Small intestine (tissue), 7 donors: ENCODE data around the gene LIMCH1. TPM values are rescaled to one million over a fixed set of nuclear protein-coding genes. Genes with fewer than 3 reads are reported as not detected.
A peak's percentile ranks its signal among the peaks of the same experiment; 100 is the strongest.

Experiments
- DNase-seq, 2 donors: peaks; one replicate each; pipeline versions ENCODE4 v3.0.0 to v3.0.0-alpha.2; 2013
- FAIRE-seq: peaks from 2 replicates; lab custom pipeline; 2012; peaks lifted over from hg19 to GRCh38; lab: Jason Lieb, UNC
- H3K27ac ChIP-seq, 3 donors: one replicate each; pipeline ENCODE4 v1.5.1; 2013; ENCODE audit warnings: low read length in 2 of 3, mild to moderate bottlenecking in 2 of 3, control low read depth in 1 of 3, inconsistent platforms in 1 of 3, low read depth in 1 of 3, moderate library complexity in 1 of 3
- H3K27me3 ChIP-seq, 3 donors: one replicate each; pipeline ENCODE4 v1.6.1; 2013; ENCODE audit warnings: low read length in 3 of 3, inconsistent platforms in 1 of 3; ENCODE audit not compliant: control insufficient read depth in 3 of 3, insufficient read depth in 3 of 3
- H3K36me3 ChIP-seq, 3 donors: one replicate each; pipeline ENCODE4 v1.6.1; 2013; ENCODE audit warnings: low read length in 3 of 3, inconsistent platforms in 1 of 3, low read depth in 1 of 3, mild to moderate bottlenecking in 1 of 3, moderate library complexity in 1 of 3; ENCODE audit not compliant: control insufficient read depth in 3 of 3, insufficient read depth in 2 of 3
- H3K4me1 ChIP-seq, 3 donors: one replicate each; pipeline ENCODE4 v1.6.1; 2013; ENCODE audit warnings: low read length in 2 of 3, inconsistent platforms in 1 of 3, low read depth in 1 of 3, mild to moderate bottlenecking in 1 of 3, moderate library complexity in 1 of 3; ENCODE audit not compliant: control insufficient read depth in 3 of 3, insufficient read depth in 2 of 3
- H3K4me3 ChIP-seq, 3 donors: one replicate each; pipeline ENCODE4 v1.5.1; 2013; ENCODE audit warnings: low read length in 3 of 3, control low read depth in 1 of 3, inconsistent platforms in 1 of 3, low read depth in 1 of 3, mild to moderate bottlenecking in 1 of 3, moderate library complexity in 1 of 3
- H3K9me3 ChIP-seq, 2 donors: one replicate each; pipeline ENCODE4 v1.6.1; 2013; ENCODE audit warnings: low read depth in 1 of 2, low read length in 1 of 2; ENCODE audit not compliant: control insufficient read depth in 2 of 2, insufficient read depth in 1 of 2
- WGBS, 3 donors: extraction: QIAGEN DNeasy Blood & Tissue Kit; methylation state at CpG; one replicate each; pipeline ENCODE4 v1.1.7; 2013; 5-methylcytosine and 5-hydroxymethylcytosine counted together
- polyA plus RNA-seq, 4 donors: library from polyadenylated mRNA; stranded (reverse) in 3 of 4; unstranded in 1 of 4; fragments of 200-250 nt in 3 of 4; fragments of 120-200 nt in 1 of 4; gene quantifications; one replicate each; pipeline versions ENCODE4 v1.2.1 to v1.2.3, GENCODE V29; 2013
- donor health status: healthy with polysubstance abuse.
- donor health status: control.
- donor health status: control.
- donor health status: Bipolar disorder and iron deficiency.
- donor health status: healthy.

LIMCH1 gene
- polyA plus RNA-seq, 4 donors: 1.6 to 10.8 (median 4.1) TPM

DNA sequence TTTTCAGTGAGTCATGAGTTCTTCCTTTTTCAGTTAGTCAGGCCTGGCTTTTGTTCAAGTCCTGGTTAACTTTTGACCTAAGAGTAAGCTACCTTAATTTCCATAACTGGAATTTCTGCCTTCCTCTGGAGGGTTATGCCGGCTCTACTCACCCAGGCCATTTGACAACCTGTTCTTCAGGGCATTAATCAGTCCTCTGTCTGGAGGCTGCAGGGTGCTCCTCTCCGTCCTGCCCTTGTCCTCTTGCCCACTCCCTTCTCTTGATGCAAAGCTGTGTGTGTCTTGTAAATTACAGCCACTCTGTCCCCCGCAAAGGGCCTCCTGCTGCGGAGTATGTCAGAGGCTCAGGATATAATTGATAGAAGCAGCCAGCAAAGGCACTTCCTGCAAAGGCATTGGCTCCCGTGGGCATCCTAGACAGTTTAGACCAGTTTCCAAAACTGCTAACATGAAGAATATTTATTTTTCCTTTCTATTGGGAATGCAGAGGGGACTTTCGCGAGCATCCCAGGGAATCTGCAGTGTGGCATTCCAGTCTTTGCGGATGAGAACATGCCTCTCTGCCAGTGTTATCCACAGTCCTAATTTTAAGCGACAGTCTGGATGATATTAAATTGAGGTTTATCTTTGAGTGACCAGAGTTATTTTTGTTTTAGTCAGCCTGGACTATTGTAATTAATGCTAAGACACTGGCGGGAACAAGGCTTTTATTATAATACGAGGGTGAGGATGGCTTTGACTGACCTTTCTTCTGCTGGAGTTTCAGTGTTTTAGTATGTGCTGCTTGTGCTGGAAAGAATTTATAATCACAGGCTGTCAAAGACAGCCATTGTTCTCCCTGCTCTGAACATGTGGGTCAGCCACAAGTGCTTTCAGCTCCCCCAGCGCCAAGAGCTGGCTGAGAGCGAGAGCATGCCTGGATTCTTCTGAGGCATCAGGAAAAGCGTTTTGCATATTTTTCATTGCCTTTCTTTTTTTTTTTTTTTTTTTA lies 74.2 kb downstream of the LIMCH1 start:
- peak; percentile 15 to 24 for DNase-seq
- H3K4me3 ChIP-seq: no peak overlapping the region

GRCh38 chr4:41613386-41613785 lies 75.4 kb downstream of the LIMCH1 start:
- DNase-seq (no peak), FAIRE-seq (no peak)
- WGBS, 3 donors: 62 to 70% (median 64%) methylated on average over 15 of the region's 15 CpGs
- peaks cover 0 to 5% (median 2%) of the 10 kb centered on the region in 3 donors for H3K4me1 ChIP-seq
- peak overlapping the region in 1 of 3 donors; percentile 27 for H3K27ac ChIP-seq
- H3K9me3 ChIP-seq: no peaks in the 10 kb centered on the region
- H3K27me3 ChIP-seq: no peaks in the 10 kb centered on the region
- no peaks in the 10 kb centered on the region for H3K36me3 ChIP-seq
- peak overlapping the region in 1 of 3 donors; percentile 13 for H3K4me3 ChIP-seq

More for the DNA sequence above, 74.2 kb downstream of the LIMCH1 start:
- no peak overlapping the region for H3K27ac ChIP-seq
- H3K36me3 ChIP-seq: no peaks in the 10 kb centered on the region
- no peaks in the 10 kb centered on the region for H3K27me3 ChIP-seq
- no peak for FAIRE-seq
- whole genome bisulfite sequencing, 3 donors: 29 to 37% (median 36%) methylated on average over 14 of the region's 14 CpGs
- peaks cover 0 to 5% (median 2%) of the 10 kb centered on the region in 3 donors for H3K4me1 ChIP-seq
- no peaks in the 10 kb centered on the region for H3K9me3 ChIP-seq

DNA sequence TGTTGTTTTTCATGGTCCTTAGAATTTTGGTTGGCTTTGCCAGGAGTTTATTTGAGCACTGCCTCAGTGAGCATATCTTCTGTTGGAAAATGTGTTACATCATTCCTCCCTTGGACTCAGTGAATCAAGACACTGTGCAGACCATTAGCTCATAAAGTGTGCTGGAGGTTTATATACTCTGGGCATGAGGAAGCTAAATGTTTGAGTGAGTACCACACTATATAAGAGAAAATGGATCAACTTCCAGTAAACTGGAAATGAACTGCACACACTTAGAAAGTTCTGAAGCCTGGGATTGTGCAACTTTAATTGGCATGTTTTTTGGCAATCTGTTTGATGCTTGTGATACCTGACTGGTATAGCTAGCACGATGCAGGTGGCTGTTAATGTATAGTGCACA lies 75.9 kb downstream of the LIMCH1 start:
- no peaks in the 10 kb centered on the region for H3K27me3 ChIP-seq
- DNase-seq: no peak
- FAIRE-seq: no peak
- no peaks in the 10 kb centered on the region for H3K36me3 ChIP-seq
- H3K9me3 ChIP-seq: no peaks in the 10 kb centered on the region
- H3K4me1 ChIP-seq: peaks cover 0 to 5% (median 2%) of the 10 kb centered on the region in 3 donors
- peak overlapping the region in 1 of 3 donors; percentile 13 for H3K4me3 ChIP-seq
- whole genome bisulfite sequencing, 3 donors: 33 to 64% (median 63%) methylated on average over 1 of the region's 1 CpG
- H3K27ac ChIP-seq: no peak overlapping the region

GRCh38 chr4:41614519-41614918 lies 76.6 kb downstream of the LIMCH1 start:
- Histone ChIP-seq H3K4me1 (peaks cover 0 to 5% (median 2%) of the 10 kb centered on the region in 3 donors), H3K36me3 (peaks cover 0 to 4% (median 0%) of the 10 kb centered on the region in 3 donors), H3K9me3 (no peaks in the 10 kb centered on the region), H3K27me3 (no peaks in the 10 kb centered on the region), H3K27ac (no peak overlapping the region), H3K4me3 (no peak overlapping the region)
- FAIRE-seq: no peak
- 80 to 89% (median 89%) methylated on average over 2 of the region's 2 CpGs for WGBS, 3 donors
- no peak for DNase-seq

GRCh38 chr4:41619161-41619560 lies 81.2 kb downstream of the LIMCH1 start:
- 82 to 90% (median 89%) methylated on average over 16 of the region's 16 CpGs for WGBS, 3 donors
- DNase-seq (no peak), FAIRE-seq (no peak)
- H3K27ac ChIP-seq: no peak overlapping the region
- H3K4me3 ChIP-seq: no peak overlapping the region
- H3K36me3 ChIP-seq: peaks cover 0 to 7% (median 0%) of the 10 kb centered on the region in 3 donors
- H3K27me3 ChIP-seq: peaks cover 0 to 4% (median 0%) of the 10 kb centered on the region in 3 donors
- H3K9me3 ChIP-seq: no peaks in the 10 kb centered on the region
- H3K4me1 ChIP-seq: no peaks in the 10 kb centered on the region

GRCh38 chr4:41620594-41621256 lies 82.8 kb downstream of the LIMCH1 start:
- 82 to 88% (median 82%) methylated on average over 5 of the region's 5 CpGs for WGBS, 3 donors
- FAIRE-seq: no peak

GRCh38 chr4:41622787-41623186 lies 84.8 kb downstream of the LIMCH1 start:
- no peak overlapping the region for H3K4me3 ChIP-seq
- H3K9me3 ChIP-seq: no peaks in the 10 kb centered on the region
- no peak overlapping the region for H3K27ac ChIP-seq
- H3K4me1 ChIP-seq: no peaks in the 10 kb centered on the region
- no peak for DNase-seq
- WGBS, 3 donors: 80 to 89% (median 85%) methylated on average over 2 of the region's 2 CpGs
- H3K27me3 ChIP-seq: peaks cover 0 to 6% (median 0%) of the 10 kb centered on the region in 3 donors
- no peak for FAIRE-seq
- H3K36me3 ChIP-seq: peaks cover 0 to 7% (median 0%) of the 10 kb centered on the region in 3 donors

More at GRCh38 chr4:41620594-41621256, 82.8 kb downstream of the LIMCH1 start:
- DNase-seq: no peak
- H3K4me1 ChIP-seq: no peaks in the 10 kb centered on the region
- H3K9me3 ChIP-seq: no peaks in the 10 kb centered on the region
- H3K27me3 ChIP-seq: peaks cover 0 to 4% (median 0%) of the 10 kb centered on the region in 3 donors
- H3K36me3 ChIP-seq: peaks cover 0 to 7% (median 0%) of the 10 kb centered on the region in 3 donors
- H3K27ac ChIP-seq: no peak overlapping the region
- no peak overlapping the region for H3K4me3 ChIP-seq

GRCh38 chr4:41624765-41625164 lies 86.8 kb downstream of the LIMCH1 start:
- Histone ChIP-seq H3K27ac (no peak overlapping the region), H3K4me1 (no peaks in the 10 kb centered on the region), H3K4me3 (no peak overlapping the region), H3K9me3 (no peaks in the 10 kb centered on the region), H3K27me3 (peaks cover 0 to 6% (median 0%) of the 10 kb centered on the region in 3 donors), H3K36me3 (peaks cover 0 to 3% (median 0%) of the 10 kb centered on the region in 3 donors)
- DNase-seq (no peak), FAIRE-seq (no peak)
- WGBS, 3 donors: 65 to 80% (median 78%) methylated on average over 3 of the region's 3 CpGs
